TTC549 (cell line): Measurements from ENCODE around the gene SPRR1B.
"Not testable (repeated sequence)": the region's sequence is repeated elsewhere in the genome, so short reads cannot be mapped to it uniquely, and the experiment has no call there.

Source experiments
- FAIRE-seq: peaks from 2 replicates; lab custom pipeline; 2012; peaks lifted over from hg19 to GRCh38; lab: Jason Lieb, UNC

The SPRR1B gene

GRCh38 chr1:153030895-153031294, at the start of gene SPRR1B:
Gene SPRR1B, plus strand, starts transcription at chr1:153031203. Its CDS starts 1,143 bp downstream, at chr1:153032346.
- FAIRE-seq: no peak

GRCh38 chr1:152982076-152982475, 48.9 kb upstream of the SPRR1B start:
- no peak for FAIRE-seq

DNA sequence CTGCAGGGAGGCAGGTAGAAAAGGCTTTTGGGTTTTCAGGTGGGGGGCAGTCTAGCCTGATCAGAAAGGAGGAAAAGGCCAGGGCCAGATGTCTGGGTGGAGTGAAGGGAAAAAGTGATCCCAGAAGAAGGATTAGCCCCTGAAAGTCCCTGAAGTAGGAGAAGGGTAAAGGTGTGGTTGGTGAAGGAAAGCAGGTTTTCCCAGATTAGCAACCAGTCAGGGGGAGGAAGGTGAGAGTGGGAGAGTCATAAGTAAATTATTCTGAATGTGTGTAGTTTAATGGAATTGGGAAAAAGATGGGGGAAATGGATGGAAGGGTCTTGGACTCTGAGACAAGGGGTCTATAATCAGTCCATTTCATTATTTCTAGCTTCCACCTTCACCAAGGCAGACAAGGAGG, 47.8 kb upstream of the SPRR1B start:
- FAIRE-seq: no peak

DNA sequence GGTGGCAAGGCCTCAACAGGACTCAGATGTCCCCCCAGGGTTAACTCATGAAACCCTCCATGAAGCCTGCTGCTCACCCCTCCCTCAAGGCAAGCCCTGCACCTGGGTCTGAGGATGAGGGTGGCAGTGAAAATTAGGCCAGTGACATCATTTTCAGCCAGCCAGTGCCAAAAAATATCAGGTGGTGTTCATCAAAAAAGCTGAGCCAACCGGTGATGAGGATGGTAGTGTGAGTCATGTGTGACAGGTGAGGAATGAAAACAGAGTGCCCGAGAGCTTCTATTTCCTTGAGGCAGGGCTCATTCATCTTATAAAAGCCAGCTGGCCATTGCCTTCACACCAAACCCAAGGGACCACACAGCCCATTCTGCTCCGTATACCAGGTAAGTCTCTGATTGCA, 47.3 kb upstream of the SPRR1B start, which contains the start of gene SPRR1A:
TSS of gene SPRR1A (plus strand) at position 339 of the 400 bp plus-strand sequence. CDS start 1,150 bp downstream, outside the sequence.
- FAIRE-seq: no peak

DNA sequence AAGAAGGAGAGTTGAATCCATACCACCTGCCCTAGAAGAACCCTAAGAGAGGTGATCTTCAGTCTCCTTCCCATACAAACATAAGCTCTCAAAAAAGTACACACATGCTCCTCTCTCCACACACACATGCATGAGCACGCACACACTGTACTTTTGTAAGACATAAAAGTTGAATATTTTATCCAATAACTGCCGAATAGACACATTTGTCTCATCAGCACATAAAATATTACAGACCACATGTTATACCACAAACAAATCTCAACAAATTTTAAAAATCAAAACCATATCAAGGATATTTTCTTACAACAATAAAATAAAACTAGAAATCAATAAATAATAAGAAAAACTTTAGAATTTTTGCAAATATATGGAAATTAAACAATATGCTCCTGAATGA, 44.4 kb upstream of the SPRR1B start:
- peak; percentile 93 for FAIRE-seq

- FAIRE-seq: no peak
Observed at GRCh38 chr1:152993186-152993585, 37.8 kb upstream of the SPRR1B start.

DNA sequence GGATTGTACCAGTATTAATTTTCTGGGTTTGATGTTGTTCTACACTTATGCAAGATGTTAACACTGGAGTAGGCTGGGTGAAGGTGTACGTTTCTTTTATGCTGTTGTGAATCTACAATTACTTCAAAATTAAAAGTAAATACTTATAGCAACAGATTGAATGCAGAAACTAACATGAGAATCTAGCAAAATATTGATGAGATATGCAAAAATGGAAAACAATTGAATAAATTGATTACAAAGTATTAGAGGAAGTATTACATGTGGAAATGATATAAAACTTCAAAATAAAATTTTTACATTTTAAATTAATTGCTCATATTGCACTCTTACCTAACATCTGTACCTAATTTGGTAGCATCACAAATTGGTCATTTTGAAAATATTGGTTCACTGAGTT, 35.2 kb upstream of the SPRR1B start:
- FAIRE-seq: peak; percentile 50

GRCh38 chr1:152996633-152997400, 34.2 kb upstream of the SPRR1B start:
- FAIRE-seq: no peak

DNA sequence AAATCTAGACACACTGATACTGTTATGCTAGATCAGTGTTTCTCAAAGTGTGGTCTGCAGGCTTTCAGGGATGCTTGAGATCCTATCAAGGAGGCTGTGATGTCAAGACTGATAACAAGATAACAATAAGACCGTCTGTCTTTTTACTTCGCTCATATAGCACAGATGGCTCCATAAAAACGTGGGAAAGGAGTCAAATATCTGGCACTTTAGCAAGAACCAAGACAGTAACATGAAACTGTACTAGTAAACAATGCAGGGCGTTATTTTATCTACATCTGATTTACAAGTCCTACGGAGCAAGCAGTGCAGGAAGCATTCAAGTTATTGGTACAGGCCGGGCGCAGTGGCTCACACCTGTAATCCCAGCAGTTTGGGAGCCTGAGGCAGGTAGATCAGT, 33.1 kb upstream of the SPRR1B start:
- no peak for FAIRE-seq

GRCh38 chr1:152998476-152998875, 32.5 kb upstream of the SPRR1B start:
- no peak for FAIRE-seq

DNA sequence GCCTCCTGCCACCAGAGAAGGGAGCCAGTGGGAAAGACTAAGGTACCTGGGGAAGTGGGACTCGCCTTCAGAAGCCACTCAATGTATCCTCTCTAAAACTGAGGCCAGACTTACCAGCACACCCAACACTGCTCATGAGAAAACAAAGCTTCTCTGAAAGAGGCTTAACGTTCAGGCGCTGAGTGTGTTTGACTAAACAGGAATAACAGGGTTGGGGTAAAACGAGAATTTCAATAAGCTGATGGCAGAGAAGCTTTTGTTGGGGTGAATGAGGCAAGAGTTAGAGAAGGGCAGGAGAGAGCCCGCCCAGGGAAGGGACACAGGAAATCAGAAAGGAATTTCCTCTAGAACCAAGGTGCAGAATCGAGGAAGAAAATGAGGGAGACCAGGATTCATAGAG, 31.2 kb upstream of the SPRR1B start:
- no peak for FAIRE-seq

DNA sequence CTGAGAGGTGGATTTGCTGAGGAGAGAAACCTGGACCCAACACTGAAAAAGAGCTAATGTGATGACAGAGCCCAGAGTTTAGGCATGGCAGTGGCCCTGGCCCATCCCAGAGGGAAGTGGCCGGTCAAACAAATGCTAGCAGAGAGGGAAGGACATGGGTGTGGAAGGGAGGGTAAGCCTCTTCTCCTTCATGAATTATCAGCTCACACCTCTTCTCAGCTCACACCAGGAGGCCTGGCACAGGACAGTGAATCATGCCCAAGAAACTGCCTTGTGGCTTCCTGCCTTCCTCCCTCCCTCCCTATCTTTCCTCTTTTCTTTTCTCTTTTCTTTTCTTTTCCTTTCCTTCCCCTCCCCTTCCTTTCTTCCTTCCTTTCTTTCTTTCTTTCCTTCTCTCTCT, 30.7 kb upstream of the SPRR1B start:
- no peak for FAIRE-seq

DNA sequence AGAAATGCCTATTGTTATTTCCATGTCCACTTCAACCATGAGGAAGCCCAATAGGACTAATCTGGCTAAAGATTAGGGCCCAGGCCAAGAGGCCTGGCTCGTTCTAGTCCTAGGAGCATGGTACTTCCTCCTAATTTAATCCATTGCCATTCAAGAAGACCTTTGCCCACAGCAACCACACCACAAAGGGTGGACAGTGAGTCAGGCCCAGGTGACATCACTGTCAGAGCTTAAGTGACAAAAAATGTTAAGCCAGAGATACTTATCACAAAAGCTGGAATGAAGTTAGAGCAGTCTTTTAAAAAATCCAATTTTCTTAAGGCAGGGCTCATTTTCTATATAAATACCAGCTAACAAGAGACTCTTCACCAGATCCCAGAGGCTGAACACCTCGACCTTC, 29.6 kb upstream of the SPRR1B start, which contains the start of gene SPRR3:
TSS of gene SPRR3 (plus strand) at position 368 of the 400 bp plus-strand sequence. CDS start 1,272 bp downstream, outside the sequence.
- no peak for FAIRE-seq

DNA sequence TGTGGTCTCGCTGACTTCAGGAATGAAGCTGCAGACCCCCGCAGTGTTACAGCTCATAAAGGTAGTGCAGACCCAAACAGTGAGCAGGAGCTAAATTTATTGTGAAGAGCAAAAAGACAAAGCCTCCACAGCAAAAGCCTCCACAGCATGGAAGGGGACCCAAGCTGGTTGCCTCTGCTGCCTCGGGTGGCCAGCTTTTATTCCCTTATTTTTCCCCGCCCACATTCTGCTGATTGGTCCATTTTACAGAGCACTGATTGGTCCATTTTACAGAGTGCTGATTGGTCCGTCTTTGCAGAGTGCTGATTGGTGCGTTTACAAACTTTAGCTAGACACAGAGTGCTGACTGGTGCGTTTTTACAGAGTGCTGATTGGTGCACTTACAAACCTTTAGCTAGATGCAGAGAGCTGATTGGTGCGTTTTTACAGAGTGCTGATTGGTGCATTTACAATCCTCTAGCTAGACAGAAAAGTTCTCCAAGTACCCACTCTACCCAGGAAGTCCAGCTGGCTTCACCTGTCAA, 19.7 kb upstream of the SPRR1B start:
- FAIRE-seq: not testable (repeated sequence)

GRCh38 chr1:153021829-153022228, 9.2 kb upstream of the SPRR1B start:
- FAIRE-seq: not testable (repeated sequence)

DNA sequence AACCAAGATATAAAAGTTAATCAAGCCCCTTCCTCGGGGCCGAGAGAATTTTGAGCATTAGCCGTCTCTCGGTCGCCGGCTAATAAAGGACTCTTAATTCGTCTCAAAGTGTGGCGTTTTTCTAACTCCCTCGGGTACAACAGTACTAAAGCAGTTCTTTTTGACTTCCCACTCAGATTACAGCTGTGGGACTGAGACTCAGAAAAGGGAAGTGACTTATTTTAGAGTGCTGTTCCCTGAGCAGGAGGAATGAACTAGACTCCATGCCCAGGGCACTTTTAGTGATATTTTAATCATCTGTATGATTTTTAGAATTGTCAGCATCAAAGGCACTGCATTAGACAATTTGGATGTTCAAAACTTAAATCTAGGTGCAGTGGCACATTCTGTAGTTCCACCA, 8.7 kb upstream of the SPRR1B start:
- FAIRE-seq: not testable (repeated sequence)

DNA sequence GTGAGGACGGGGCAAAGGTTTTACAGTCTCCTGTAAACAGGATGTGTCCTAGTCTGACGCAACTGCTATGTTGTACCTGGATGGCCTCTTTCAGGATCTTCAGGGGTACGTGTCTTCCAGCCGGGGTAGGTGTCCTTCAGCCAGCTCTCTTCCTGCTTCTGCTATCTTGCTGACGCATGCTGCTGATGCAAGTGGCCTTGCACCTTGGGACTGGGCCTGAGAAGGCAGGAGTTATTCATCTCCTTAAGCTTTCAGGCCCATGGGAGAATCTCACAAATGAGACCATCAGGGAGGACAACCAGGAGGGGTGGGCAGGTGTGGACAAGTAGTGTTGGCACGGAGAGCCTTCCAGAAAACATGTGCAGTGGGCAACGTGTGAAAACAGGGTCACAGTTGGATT, 7.9 kb upstream of the SPRR1B start:
- no peak for FAIRE-seq

GRCh38 chr1:153024413-153024812, 6.6 kb upstream of the SPRR1B start:
- no peak for FAIRE-seq

- no peak for FAIRE-seq
Observed at GRCh38 chr1:153025797-153026196, 5.2 kb upstream of the SPRR1B start.

DNA sequence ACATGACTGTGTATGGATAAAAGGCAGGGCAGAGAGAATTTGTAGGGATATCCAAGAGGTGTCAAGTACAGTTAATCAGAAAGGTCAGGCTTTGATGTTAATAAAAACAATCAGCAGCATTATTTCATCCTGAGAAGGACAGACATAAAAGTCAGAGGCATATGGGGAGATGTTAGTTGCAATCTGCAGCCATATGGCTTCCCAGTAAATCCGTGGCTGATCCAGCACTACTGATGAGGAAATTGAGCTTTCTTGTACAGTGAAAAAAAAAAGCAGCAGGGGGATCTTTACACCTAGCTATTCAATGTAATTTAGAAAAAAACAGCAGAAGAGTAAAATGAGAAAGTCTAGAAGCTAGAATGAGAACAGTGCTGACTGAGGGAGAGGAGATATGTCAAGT, 2.2 kb upstream of the SPRR1B start:
- FAIRE-seq: no peak

GRCh38 chr1:153032073-153032472, 1.1 kb downstream of the SPRR1B start:
- no peak for FAIRE-seq

DNA sequence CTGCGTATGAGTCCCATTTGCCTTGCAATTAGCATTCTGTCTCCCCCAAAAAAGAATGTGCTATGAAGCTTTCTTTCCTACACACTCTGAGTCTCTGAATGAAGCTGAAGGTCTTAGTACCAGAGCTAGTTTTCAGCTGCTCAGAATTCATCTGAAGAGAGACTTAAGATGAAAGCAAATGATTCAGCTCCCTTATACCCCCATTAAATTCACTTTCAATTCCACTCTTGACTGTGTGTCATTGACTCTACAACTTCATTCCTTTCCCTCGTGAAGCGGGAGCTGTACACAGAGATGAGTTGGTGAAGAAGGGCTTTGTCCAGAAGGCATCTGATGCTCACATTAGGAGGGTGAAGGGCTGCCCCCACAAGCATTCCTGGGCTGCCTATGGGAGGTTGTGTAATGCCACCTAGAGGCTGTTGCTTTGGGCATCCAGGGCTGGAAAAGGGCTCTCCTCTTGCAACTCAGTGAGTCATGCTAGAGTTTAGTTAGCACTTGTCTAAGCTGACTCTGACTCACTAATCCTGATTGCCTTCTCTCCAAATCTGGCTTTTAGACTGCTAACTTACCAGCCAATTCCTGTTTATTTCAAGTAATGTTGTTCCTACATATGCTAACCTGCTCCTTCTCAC, 1.8 kb downstream of the SPRR1B start:
- no peak for FAIRE-seq

- FAIRE-seq: no peak
Observed at GRCh38 chr1:153035211-153035610, 4.2 kb downstream of the SPRR1B start.
